H9 (cell line): ENCODE measurements around the gene RFX8. TPM values are rescaled to one million over a fixed set of nuclear protein-coding genes. Genes with fewer than 3 reads are reported as not detected.

ENCODE experiments used
- DNase-seq: peaks from one replicate; pipeline ENCODE4 v3.0.0-alpha.2; 2017
- H2AFZ ChIP-seq: one replicate; pipeline ENCODE4 v1.6.1; 2013; ENCODE audit warnings: mild to moderate bottlenecking, low read length, control low read depth, moderate library complexity
- H2AK5ac ChIP-seq: 2 replicates; pipeline ENCODE4 v1.6.1; 2013; ENCODE audit warnings: low read length, control low read depth, mixed read lengths; ENCODE audit not compliant: insufficient read length
- H2BK120ac ChIP-seq: one replicate; pipeline ENCODE4 v1.6.1; 2013; ENCODE audit warnings: low read depth, mild to moderate bottlenecking, low read length, control low read depth, inconsistent platforms; ENCODE audit not compliant: poor library complexity, severe bottlenecking
- H2BK12ac ChIP-seq: 2 replicates; pipeline ENCODE4 v1.6.1; 2013; ENCODE audit warnings: low read length, control low read depth, mixed read lengths, low read depth; ENCODE audit not compliant: insufficient read length
- H2BK15ac ChIP-seq: 2 replicates; pipeline ENCODE4 v1.6.1; 2013; ENCODE audit warnings: low read depth, low read length, control low read depth
- H2BK20ac ChIP-seq: one replicate; pipeline ENCODE4 v1.6.1; 2013; ENCODE audit warnings: low read depth, mild to moderate bottlenecking, low read length, control low read depth, inconsistent platforms; ENCODE audit not compliant: poor library complexity, severe bottlenecking
- H2BK5ac ChIP-seq: 2 replicates; pipeline ENCODE4 v1.6.1; 2013; ENCODE audit warnings: low read length, control low read depth, mixed read lengths; ENCODE audit not compliant: insufficient read length
- H3K14ac ChIP-seq: 2 replicates; pipeline ENCODE4 v1.6.1; 2013; ENCODE audit warnings: low read length, control low read depth; ENCODE audit not compliant: insufficient read depth
- H3K18ac ChIP-seq: 2 replicates; pipeline ENCODE4 v1.6.1; 2013; ENCODE audit warnings: low read depth, mild to moderate bottlenecking, mixed read lengths, low read length, control low read depth; ENCODE audit not compliant: insufficient read length
- H3K23ac ChIP-seq: 2 replicates; pipeline ENCODE4 v1.6.1; 2013; ENCODE audit warnings: low read length, control low read depth, mixed read lengths, low read depth; ENCODE audit not compliant: insufficient read length
- H3K23me2 ChIP-seq: 2 replicates; pipeline ENCODE4 v1.6.1; 2013; ENCODE audit warnings: low read depth, mild to moderate bottlenecking, mixed read lengths, low read length, control low read depth; ENCODE audit not compliant: insufficient read length, poor library complexity, severe bottlenecking
- H3K27ac ChIP-seq: 2 replicates; pipeline ENCODE4 v1.5.1; 2013; ENCODE audit warnings: low read length, control low read depth, mixed read lengths, low read depth; ENCODE audit not compliant: insufficient read length
- H3K27me3 ChIP-seq: 2 replicates; pipeline ENCODE4 v1.6.1; 2013; ENCODE audit warnings: low read length, control low read depth, inconsistent platforms; ENCODE audit not compliant: insufficient read depth
- H3K4ac ChIP-seq: 2 replicates; pipeline ENCODE4 v1.6.1; 2013; ENCODE audit warnings: low read depth, mild to moderate bottlenecking, control low read depth, inconsistent platforms, low read length, moderate library complexity
- H3K4me1 ChIP-seq: 2 replicates; pipeline ENCODE4 v1.6.1; 2013; ENCODE audit warnings: low read length, control low read depth, inconsistent platforms; ENCODE audit not compliant: insufficient read depth
- H3K4me2 ChIP-seq: 2 replicates; pipeline ENCODE4 v1.6.1; 2013; ENCODE audit warnings: low read length, control low read depth, mixed read lengths; ENCODE audit not compliant: insufficient read length, insufficient read depth
- H3K56ac ChIP-seq: 2 replicates; pipeline ENCODE4 v1.6.1; 2013; ENCODE audit warnings: low read depth, mild to moderate bottlenecking, mixed read lengths, low read length, control low read depth; ENCODE audit not compliant: insufficient read length
- H3K79me1 ChIP-seq: 2 replicates; pipeline ENCODE4 v1.6.1; 2013; ENCODE audit warnings: low read depth, mild to moderate bottlenecking, moderate library complexity, low read length, control low read depth, inconsistent platforms; ENCODE audit not compliant: insufficient read depth, poor library complexity, severe bottlenecking
- H3K79me2 ChIP-seq: 2 replicates; pipeline ENCODE4 v1.6.1; 2013; ENCODE audit warnings: low read length, control low read depth, inconsistent platforms; ENCODE audit not compliant: insufficient read depth
- H3K9ac ChIP-seq: 2 replicates; pipeline ENCODE4 v1.6.1; 2013; ENCODE audit warnings: low read length, control low read depth, mixed read lengths; ENCODE audit not compliant: insufficient read length; ENCODE audit errors: extremely low read depth
- H3K9me3 ChIP-seq: one replicate; pipeline ENCODE4 v1.6.1; 2013; ENCODE audit warnings: low read depth, low read length, inconsistent platforms; ENCODE audit not compliant: control insufficient read depth
- H3T11ph ChIP-seq: one replicate; pipeline ENCODE4 v1.6.1; 2013; ENCODE audit warnings: mild to moderate bottlenecking, low read length, control low read depth, inconsistent platforms
- H4K20me1 ChIP-seq: one replicate; pipeline ENCODE4 v1.6.1; 2013; ENCODE audit not compliant: control insufficient read depth, insufficient read length, insufficient read depth
- H4K5ac ChIP-seq: 2 replicates; pipeline ENCODE4 v1.6.1; 2013; ENCODE audit warnings: low read depth, mild to moderate bottlenecking, mixed read lengths, low read length, control low read depth; ENCODE audit not compliant: insufficient read length
- H4K8ac ChIP-seq: replicated peaks from 2 replicates; pipeline ENCODE4 v1.6.1; 2013; ENCODE audit warnings: low read length, control low read depth, mixed read lengths, low read depth; ENCODE audit not compliant: insufficient read length
- H4K91ac ChIP-seq: 2 replicates; pipeline ENCODE4 v1.6.1; 2013; ENCODE audit warnings: low read depth, mild to moderate bottlenecking, moderate library complexity, mixed read lengths, low read length, control low read depth; ENCODE audit not compliant: insufficient read length
- H3K27ac Mint-ChIP-seq, 3 experiments: 2 replicates in 2 of 3; 3 replicates in 1 of 3; pipeline ENCODE4 v1.8.0; 2020 to 2021; ENCODE audit warnings: mixed read lengths in 3 of 3, mild to moderate bottlenecking in 1 of 3, moderate library complexity in 1 of 3
- H3K27me3 Mint-ChIP-seq: 2 replicates; pipeline ENCODE4 v1.8.0; 2021; ENCODE audit warnings: low read depth, mild to moderate bottlenecking, moderate library complexity, mixed read lengths
- H3K36me3 Mint-ChIP-seq, 3 experiments: 2 replicates in 2 of 3; 3 replicates in 1 of 3; pipeline ENCODE4 v1.8.0; 2020 to 2021; ENCODE audit warnings: low read depth in 3 of 3, mixed read lengths in 3 of 3; ENCODE audit not compliant: insufficient read depth in 1 of 3
- H3K4me1 Mint-ChIP-seq, 2 experiments: 2 replicates each; pipeline ENCODE4 v1.8.0; 2020; ENCODE audit warnings: mixed read lengths in 2 of 2
- H3K4me3 Mint-ChIP-seq, 2 experiments: 2 replicates in 1 of 2; 3 replicates in 1 of 2; pipeline ENCODE4 v1.8.0; 2020 to 2021; ENCODE audit warnings: mild to moderate bottlenecking in 2 of 2, mixed read lengths in 2 of 2, moderate library complexity in 1 of 2
- H3K9me3 Mint-ChIP-seq, 2 experiments: 2 replicates in 1 of 2; 3 replicates in 1 of 2; pipeline ENCODE4 v1.8.0; 2020; ENCODE audit warnings: mild to moderate bottlenecking in 2 of 2, mixed read lengths in 2 of 2, moderate library complexity in 1 of 2
- WGBS: extraction: QIAGEN DNeasy Blood & Tissue Kit; methylation state at CpG from one replicate; pipeline ENCODE4 v1.1.7; 2013; ENCODE audit warnings: missing lambda C conversion rate, low lambda C conversion rate, mixed read lengths; ENCODE audit not compliant: insufficient read length; ENCODE audit errors: extremely low coverage; 5-methylcytosine and 5-hydroxymethylcytosine counted together
- total RNA-seq: library from RNA; stranded (reverse); gene quantifications from 2 replicates; pipeline ENCODE4 v1.2.1, GENCODE V29; 2021
- TF ChIP-seq, protein P1 (sequence below): fragments of 200-600 bp; sonication (generic); conservative IDR thresholded peaks from 3 replicates; pipeline ENCODE4 v1.8.0; 2021; ENCODE audit warnings: antibody characterized with exemption, mild to moderate bottlenecking

The RFX8 gene
- total RNA-seq, 1 experiment from 2014 or later = 0.22 TPM

- Histone ChIP-seq H4K20me1 (no peaks in the 10 kb centered on the region), H3K56ac (no peak overlapping the region), H2AFZ (no peak overlapping the region), H3K79me2 (no peaks in the 10 kb centered on the region), H3K79me1 (no peaks in the 10 kb centered on the region), H2BK20ac (no peak overlapping the region), H2BK5ac (no peak overlapping the region), H4K8ac (no peak overlapping the region), H2BK12ac (no peak overlapping the region), H4K91ac (no peak overlapping the region), H3K18ac (no peak overlapping the region), H3K4ac (no peak overlapping the region), H3K27me3 (no peaks in the 10 kb centered on the region), H3K14ac (no peak overlapping the region), H3K4me2 (no peak overlapping the region), H2BK120ac (no peak overlapping the region), H3K27ac (no peak overlapping the region), H3T11ph (no peak overlapping the region), H4K5ac (no peak overlapping the region), H3K23me2 (no peaks in the 10 kb centered on the region), H3K23ac (no peak overlapping the region), H2AK5ac (no peak overlapping the region), H3K9me3 (no peaks in the 10 kb centered on the region), H3K4me1 (no peaks in the 10 kb centered on the region; the same call in 1 of the 2 replicates), H3K9ac (no peak overlapping the region), H2BK15ac (no peak overlapping the region)
- Mint-ChIP-seq H3K27me3 (no peaks in the 10 kb centered on the region; the same call in 1 of the 2 replicates), H3K4me3 (no peak overlapping the region), H3K27ac (no peak overlapping the region; a peak in 1 of 7 replicates), H3K9me3 (no peaks in the 10 kb centered on the region), H3K36me3 (no peaks in the 10 kb centered on the region), H3K4me1 (peaks cover 18 to 22% of the 10 kb centered on the region in 2 experiments)
- no peak for DNase-seq
- TF ChIP-seq, protein P1, sequence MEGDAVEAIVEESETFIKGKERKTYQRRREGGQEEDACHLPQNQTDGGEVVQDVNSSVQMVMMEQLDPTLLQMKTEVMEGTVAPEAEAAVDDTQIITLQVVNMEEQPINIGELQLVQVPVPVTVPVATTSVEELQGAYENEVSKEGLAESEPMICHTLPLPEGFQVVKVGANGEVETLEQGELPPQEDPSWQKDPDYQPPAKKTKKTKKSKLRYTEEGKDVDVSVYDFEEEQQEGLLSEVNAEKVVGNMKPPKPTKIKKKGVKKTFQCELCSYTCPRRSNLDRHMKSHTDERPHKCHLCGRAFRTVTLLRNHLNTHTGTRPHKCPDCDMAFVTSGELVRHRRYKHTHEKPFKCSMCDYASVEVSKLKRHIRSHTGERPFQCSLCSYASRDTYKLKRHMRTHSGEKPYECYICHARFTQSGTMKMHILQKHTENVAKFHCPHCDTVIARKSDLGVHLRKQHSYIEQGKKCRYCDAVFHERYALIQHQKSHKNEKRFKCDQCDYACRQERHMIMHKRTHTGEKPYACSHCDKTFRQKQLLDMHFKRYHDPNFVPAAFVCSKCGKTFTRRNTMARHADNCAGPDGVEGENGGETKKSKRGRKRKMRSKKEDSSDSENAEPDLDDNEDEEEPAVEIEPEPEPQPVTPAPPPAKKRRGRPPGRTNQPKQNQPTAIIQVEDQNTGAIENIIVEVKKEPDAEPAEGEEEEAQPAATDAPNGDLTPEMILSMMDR = no peak
- no CpG with 5 or more reads among the region's 6 CpGs for WGBS
These were observed 72.3 kb downstream of the RFX8 start for GRCh38 chr2:101402630-101403029.
